C4-2B (cell line): ENCODE measurements around the gene PTPRM.

ENCODE experiments used
- ZFX ChIP-seq: fragments of 450-650 bp; IDR thresholded peaks from 2 replicates; pipeline ENCODE4 v1.6.1; 2017
- TF ChIP-seq, protein P1 (sequence below): fragments of 450-650 bp; conservative IDR thresholded peaks from 2 replicates; pipeline ENCODE4 v1.5.1; 2017; ENCODE audit warnings: mild to moderate bottlenecking

DNA sequence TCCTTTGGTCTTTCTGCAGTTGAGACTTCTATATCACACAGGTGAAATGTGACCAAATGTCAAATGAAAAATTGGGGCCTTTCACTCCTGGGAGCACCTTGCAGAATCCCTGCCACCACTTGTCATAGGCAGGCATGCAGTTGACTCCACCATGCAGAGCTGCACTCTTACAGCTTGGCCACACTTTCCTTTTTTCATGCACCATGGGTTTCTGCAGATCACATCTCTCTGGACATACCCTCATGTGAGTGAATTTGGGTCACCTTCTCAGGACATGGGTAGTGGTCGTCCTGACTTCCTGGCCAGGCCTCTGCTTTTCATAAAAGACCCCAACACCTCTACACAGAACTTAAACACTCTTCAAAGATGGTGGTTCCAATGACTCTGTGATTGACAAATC lies 887.0 kb downstream of the PTPRM start:
- TF ChIP-seq, protein P1, sequence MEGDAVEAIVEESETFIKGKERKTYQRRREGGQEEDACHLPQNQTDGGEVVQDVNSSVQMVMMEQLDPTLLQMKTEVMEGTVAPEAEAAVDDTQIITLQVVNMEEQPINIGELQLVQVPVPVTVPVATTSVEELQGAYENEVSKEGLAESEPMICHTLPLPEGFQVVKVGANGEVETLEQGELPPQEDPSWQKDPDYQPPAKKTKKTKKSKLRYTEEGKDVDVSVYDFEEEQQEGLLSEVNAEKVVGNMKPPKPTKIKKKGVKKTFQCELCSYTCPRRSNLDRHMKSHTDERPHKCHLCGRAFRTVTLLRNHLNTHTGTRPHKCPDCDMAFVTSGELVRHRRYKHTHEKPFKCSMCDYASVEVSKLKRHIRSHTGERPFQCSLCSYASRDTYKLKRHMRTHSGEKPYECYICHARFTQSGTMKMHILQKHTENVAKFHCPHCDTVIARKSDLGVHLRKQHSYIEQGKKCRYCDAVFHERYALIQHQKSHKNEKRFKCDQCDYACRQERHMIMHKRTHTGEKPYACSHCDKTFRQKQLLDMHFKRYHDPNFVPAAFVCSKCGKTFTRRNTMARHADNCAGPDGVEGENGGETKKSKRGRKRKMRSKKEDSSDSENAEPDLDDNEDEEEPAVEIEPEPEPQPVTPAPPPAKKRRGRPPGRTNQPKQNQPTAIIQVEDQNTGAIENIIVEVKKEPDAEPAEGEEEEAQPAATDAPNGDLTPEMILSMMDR: no peak
- no peak for TF ChIP-seq ZFX
